ENCODE data around the gene DOLPP1. TPM values are rescaled to one million over a fixed set of nuclear protein-coding genes. Genes with fewer than 3 reads are reported as not detected.

DOLPP1 gene
- total RNA-seq, 1 donor from 2014 or later: 9.4 TPM

DNA sequence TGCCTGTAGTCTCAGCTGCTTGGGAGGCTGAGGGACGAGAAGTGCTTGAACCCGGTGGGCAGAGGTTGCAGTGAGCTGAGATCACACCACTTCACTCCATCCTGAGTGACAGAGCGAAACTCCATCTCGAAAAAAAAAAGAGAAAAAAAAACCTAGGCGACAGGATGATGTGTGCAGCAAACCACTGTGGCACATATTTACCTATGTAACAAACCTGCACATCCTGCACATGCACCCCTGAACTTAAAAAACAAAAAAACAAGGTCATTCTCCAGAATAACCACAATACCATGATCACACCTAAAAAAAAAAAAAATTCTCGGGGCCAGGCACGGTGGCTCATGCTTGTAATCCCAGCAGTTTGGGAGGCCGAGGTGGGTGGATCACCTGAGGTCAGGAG, 7.5 kb upstream of the DOLPP1 start:
- Histone ChIP-seq H3K9me3 (replicated peaks) (no peaks in the 10 kb centered on the region), H3K27ac (replicated peaks) (no peak overlapping the region), H3K4me1 (peaks cover 18% of the 10 kb centered on the region), H3K36me3 (peaks cover 23% of the 10 kb centered on the region), H3K4me3 (no peak overlapping the region), H3K27me3 (ENCODE audit: low read depth) (no peaks in the 10 kb centered on the region)
- DNase-seq: no peak
- intact Hi-C loops (cut with micrococcal nuclease): no loop called here
- TF ChIP-seq, protein P1, sequence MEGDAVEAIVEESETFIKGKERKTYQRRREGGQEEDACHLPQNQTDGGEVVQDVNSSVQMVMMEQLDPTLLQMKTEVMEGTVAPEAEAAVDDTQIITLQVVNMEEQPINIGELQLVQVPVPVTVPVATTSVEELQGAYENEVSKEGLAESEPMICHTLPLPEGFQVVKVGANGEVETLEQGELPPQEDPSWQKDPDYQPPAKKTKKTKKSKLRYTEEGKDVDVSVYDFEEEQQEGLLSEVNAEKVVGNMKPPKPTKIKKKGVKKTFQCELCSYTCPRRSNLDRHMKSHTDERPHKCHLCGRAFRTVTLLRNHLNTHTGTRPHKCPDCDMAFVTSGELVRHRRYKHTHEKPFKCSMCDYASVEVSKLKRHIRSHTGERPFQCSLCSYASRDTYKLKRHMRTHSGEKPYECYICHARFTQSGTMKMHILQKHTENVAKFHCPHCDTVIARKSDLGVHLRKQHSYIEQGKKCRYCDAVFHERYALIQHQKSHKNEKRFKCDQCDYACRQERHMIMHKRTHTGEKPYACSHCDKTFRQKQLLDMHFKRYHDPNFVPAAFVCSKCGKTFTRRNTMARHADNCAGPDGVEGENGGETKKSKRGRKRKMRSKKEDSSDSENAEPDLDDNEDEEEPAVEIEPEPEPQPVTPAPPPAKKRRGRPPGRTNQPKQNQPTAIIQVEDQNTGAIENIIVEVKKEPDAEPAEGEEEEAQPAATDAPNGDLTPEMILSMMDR (IDR thresholded peaks at IDR 0.05; ENCODE audit: borderline replicate concordance): no peak

DNA sequence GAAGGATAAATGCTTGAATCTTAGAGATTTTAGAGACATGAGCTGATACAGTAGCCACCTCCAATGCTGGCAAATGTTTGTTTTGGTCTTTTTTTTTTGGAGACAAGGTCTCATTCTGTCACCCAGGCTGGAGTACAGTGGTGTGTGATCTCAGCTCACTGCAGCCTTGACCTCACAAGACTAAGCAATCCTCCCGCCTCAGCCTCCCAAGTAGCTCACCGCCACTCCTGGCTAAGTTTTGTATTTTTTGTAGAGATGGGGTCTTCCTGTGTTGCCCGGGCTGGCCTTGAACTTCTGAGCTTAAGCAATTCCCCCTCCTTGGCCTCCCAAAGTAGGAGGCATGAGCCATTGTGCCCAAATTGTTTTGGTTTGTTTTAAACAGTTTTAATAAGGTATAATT, 6.8 kb upstream of the DOLPP1 start:
- H3K4me3 ChIP-seq: no peak overlapping the region
- no peak for DNase-seq
- H3K9me3 ChIP-seq (replicated peaks): no peaks in the 10 kb centered on the region
- TF ChIP-seq, protein P1 (IDR thresholded peaks at IDR 0.05; ENCODE audit: borderline replicate concordance): no peak
- H3K27me3 ChIP-seq (ENCODE audit: low read depth): no peaks in the 10 kb centered on the region
- H3K4me1 ChIP-seq: peaks cover 11% of the 10 kb centered on the region
- peaks cover 18% of the 10 kb centered on the region for H3K36me3 ChIP-seq
- intact Hi-C loops (cut with micrococcal nuclease): no loop called here
- no peak overlapping the region for H3K27ac ChIP-seq (replicated peaks)

DNA sequence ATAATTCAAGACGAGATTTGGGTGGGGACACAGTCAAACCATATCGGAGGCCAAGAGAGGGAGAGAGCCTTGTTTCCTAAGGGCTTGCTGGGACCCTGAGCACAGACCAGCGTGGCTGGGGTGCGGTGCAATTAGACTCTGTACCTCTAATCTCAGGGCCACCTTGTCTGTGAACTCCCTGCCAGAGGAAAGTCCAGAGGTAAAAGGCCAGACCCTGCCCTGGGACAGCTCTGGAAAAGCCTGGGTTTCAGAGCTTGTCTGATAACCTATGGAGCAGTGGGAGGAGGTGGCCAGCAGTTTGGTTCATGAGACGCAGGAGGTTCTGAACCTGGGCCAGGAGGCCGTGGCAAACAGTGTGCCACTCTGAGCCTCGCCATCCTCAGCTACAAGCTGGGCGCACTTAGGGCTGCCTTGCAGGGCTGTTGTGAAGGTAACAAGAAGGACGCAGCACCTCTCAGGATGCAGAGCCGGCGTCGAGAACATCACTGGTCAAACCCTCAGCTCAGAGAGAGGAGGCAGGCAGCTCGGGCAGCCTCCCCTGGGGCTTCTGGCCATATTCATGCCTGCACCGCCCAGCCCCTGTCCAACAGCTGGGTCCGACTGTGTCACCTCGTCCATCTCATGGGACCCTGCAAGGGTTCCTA, 4.8 kb upstream of the DOLPP1 start:
- Histone ChIP-seq H3K4me3 (no peak overlapping the region), H3K4me1 (peaks cover 10% of the 10 kb centered on the region), H3K27me3 (ENCODE audit: low read depth) (no peaks in the 10 kb centered on the region), H3K9me3 (replicated peaks) (no peaks in the 10 kb centered on the region), H3K27ac (replicated peaks) (no peak overlapping the region), H3K36me3 (peaks cover 5% of the 10 kb centered on the region)
- TF ChIP-seq, protein P1 (IDR thresholded peaks at IDR 0.05; ENCODE audit: borderline replicate concordance): no peak
- no peak for DNase-seq
- intact Hi-C loops (cut with micrococcal nuclease): no loop called here

DNA sequence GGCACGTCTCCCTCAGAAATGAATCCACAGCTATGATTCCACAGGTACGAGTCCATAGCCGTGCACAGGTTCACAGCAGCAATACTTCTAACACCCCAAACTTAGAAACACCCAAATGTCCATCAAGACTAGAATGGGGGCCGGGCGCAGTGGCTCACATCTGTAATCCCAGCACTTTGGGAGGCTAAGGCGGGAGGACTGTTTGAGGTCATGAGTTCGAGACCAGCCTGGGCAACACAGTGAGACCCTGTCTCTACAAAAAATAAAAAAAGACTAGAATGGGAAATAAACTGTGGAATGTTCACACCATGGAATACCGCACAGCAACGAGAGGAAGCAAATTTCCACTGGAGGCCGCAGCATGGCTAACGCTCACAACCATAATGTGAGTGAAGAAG, 4.3 kb upstream of the DOLPP1 start:
- Histone ChIP-seq H3K4me1 (peaks cover 15% of the 10 kb centered on the region), H3K27ac (replicated peaks) (no peak overlapping the region), H3K9me3 (replicated peaks) (no peaks in the 10 kb centered on the region), H3K36me3 (no peaks in the 10 kb centered on the region), H3K4me3 (no peak overlapping the region), H3K27me3 (ENCODE audit: low read depth) (no peaks in the 10 kb centered on the region)
- DNase-seq: no peak
- TF ChIP-seq, protein P1 (IDR thresholded peaks at IDR 0.05; ENCODE audit: borderline replicate concordance): no peak
- intact Hi-C loops (cut with micrococcal nuclease): no loop called here

DNA sequence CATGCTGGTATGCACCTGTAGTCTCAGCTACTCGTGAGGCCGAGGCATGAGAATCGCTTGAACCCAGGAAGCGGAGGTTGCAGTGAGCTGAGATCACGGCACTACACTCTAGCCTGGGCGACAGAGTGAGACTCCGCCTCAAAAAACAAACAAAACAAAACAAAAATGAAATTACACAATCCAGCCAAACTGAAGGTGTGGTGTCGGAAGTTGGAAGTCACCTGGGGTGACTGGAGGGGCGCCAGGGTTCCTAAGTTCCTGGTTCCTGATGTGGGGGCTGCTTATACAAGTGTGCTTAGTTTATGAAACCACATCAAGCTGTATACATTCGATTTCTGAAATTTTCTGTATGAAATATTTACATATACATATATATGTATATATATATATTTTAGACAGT, 3.7 kb upstream of the DOLPP1 start:
- Histone ChIP-seq H3K4me3 (no peak overlapping the region), H3K9me3 (replicated peaks) (no peaks in the 10 kb centered on the region), H3K4me1 (peaks cover 21% of the 10 kb centered on the region), H3K27ac (replicated peaks) (no peak overlapping the region), H3K36me3 (no peaks in the 10 kb centered on the region), H3K27me3 (ENCODE audit: low read depth) (no peaks in the 10 kb centered on the region)
- intact Hi-C loops (cut with micrococcal nuclease): no loop called here
- no peak for DNase-seq
- TF ChIP-seq, protein P1 (IDR thresholded peaks at IDR 0.05; ENCODE audit: borderline replicate concordance): no peak
